Body of pancreas (tissue), 4 donors: ENCODE data around the gene CRYM.

Source experiments
- POLR2A ChIP-seq, 3 donors: fragments of 450-650 bp; IDR thresholded peaks; one replicate each; pipeline ENCODE4 v1.6.1; 2016; ENCODE audit warnings: antibody characterized with exemption in 3 of 3, mild to moderate bottlenecking in 2 of 3
- TF ChIP-seq, protein P1 (sequence below), 7 experiments: fragments of 450-650 bp in 4 of 7; fragments of 200-600 bp in 3 of 7; sonication (generic) in 3 of 7; IDR thresholded peaks; one replicate each; pipeline ENCODE4 v1.5.1; 2016 to 2019; ENCODE audit warnings: antibody characterized with exemption in 7 of 7

DNA sequence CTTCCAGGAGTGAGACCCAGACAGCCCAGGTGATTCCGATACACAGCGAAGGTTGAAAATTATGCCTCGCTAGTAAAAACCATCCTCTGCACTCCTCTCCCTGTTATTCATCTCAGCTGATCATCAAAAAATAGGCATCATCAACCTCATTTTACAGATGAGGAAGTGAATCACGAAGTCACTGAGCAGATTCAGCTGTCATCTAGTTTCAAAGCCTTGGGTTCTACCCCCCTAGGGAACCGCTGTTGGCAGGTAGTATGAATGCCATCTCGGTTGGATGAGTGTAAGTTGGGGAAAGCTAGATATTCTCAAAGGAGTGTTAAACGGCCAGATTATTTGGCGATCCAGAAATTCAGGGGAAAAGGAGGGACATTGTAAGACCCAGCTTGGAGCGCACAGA, 2.0 kb downstream of the CRYM start:
- TF ChIP-seq, protein P1, sequence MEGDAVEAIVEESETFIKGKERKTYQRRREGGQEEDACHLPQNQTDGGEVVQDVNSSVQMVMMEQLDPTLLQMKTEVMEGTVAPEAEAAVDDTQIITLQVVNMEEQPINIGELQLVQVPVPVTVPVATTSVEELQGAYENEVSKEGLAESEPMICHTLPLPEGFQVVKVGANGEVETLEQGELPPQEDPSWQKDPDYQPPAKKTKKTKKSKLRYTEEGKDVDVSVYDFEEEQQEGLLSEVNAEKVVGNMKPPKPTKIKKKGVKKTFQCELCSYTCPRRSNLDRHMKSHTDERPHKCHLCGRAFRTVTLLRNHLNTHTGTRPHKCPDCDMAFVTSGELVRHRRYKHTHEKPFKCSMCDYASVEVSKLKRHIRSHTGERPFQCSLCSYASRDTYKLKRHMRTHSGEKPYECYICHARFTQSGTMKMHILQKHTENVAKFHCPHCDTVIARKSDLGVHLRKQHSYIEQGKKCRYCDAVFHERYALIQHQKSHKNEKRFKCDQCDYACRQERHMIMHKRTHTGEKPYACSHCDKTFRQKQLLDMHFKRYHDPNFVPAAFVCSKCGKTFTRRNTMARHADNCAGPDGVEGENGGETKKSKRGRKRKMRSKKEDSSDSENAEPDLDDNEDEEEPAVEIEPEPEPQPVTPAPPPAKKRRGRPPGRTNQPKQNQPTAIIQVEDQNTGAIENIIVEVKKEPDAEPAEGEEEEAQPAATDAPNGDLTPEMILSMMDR (IDR thresholded peaks at IDR 0.05) = no peak
- no peak for TF ChIP-seq POLR2A (IDR thresholded peaks at IDR 0.05)
